GM18909 (cell line): ENCODE measurements around the gene ACTMAP.
"Not testable (repeated sequence)": the region's sequence is repeated elsewhere in the genome, so short reads cannot be mapped to it uniquely, and the experiment has no call there.

Source experiments
- ATAC-seq: cut with Tn5 transposase; IDR thresholded peaks from one replicate; pipeline ENCODE4 v1.9.1; 2021; ENCODE audit warnings: mild to moderate bottlenecking; ENCODE audit not compliant: unreplicated experiment, poor library complexity

Gene ACTMAP

GRCh38 chr19:40776932-40777644 is 26.8 kb upstream of the ACTMAP start:
- ATAC-seq = peak; percentile 61

GRCh38 chr19:40776364-40776763 is 26.1 kb upstream of the ACTMAP start:
- no peak for ATAC-seq

GRCh38 chr19:40775632-40776022 is 25.4 kb upstream of the ACTMAP start:
- no peak for ATAC-seq

- ATAC-seq = no peak
Measured at GRCh38 chr19:40774916-40775631, 24.8 kb upstream of the ACTMAP start, which contains the start of gene MIA. Gene MIA (plus strand): TSS chr19:40775521. CDS start chr19:40775543, 22 bp downstream.

- ATAC-seq = not testable (repeated sequence)
Measured at GRCh38 chr19:40771101-40771862, 21.0 kb upstream of the ACTMAP start.

GRCh38 chr19:40768869-40769268 is 18.6 kb upstream of the ACTMAP start:
- no peak for ATAC-seq

GRCh38 chr19:40766385-40766784 is 16.1 kb upstream of the ACTMAP start:
- ATAC-seq = not testable (repeated sequence)

GRCh38 chr19:40763963-40764362 is 13.7 kb upstream of the ACTMAP start:
- ATAC-seq = no peak

GRCh38 chr19:40763526-40763925 is 13.2 kb upstream of the ACTMAP start:
- ATAC-seq = no peak

GRCh38 chr19:40762754-40763470 is 12.6 kb upstream of the ACTMAP start:
- no peak for ATAC-seq

- no peak for ATAC-seq
Measured at GRCh38 chr19:40759352-40759751, 9.1 kb upstream of the ACTMAP start.

- no peak for ATAC-seq
Measured at GRCh38 chr19:40758491-40758890, 8.2 kb upstream of the ACTMAP start.

GRCh38 chr19:40756502-40757110 is 6.3 kb upstream of the ACTMAP start:
- ATAC-seq = no peak

GRCh38 chr19:40755791-40756190 is 5.5 kb upstream of the ACTMAP start:
- ATAC-seq = no peak

GRCh38 chr19:40755248-40755624 is 5.0 kb upstream of the ACTMAP start:
- ATAC-seq = no peak

- ATAC-seq = no peak
Measured at GRCh38 chr19:40754611-40755247, 4.5 kb upstream of the ACTMAP start.

- ATAC-seq = no peak
Measured at GRCh38 chr19:40752257-40752781, 2.0 kb upstream of the ACTMAP start.

GRCh38 chr19:40750874-40751537 is 729 bp upstream of the ACTMAP start, which contains the start of gene SNRPA:
Gene SNRPA (plus strand): TSS chr19:40751203. CDS start chr19:40751409, 206 bp downstream.
- ATAC-seq = peak; percentile 50

GRCh38 chr19:40747536-40747935 is 2.7 kb downstream of the ACTMAP start:
- ATAC-seq = no peak
